ENCODE measurements around the gene GBX1.

Gene GBX1

DNA sequence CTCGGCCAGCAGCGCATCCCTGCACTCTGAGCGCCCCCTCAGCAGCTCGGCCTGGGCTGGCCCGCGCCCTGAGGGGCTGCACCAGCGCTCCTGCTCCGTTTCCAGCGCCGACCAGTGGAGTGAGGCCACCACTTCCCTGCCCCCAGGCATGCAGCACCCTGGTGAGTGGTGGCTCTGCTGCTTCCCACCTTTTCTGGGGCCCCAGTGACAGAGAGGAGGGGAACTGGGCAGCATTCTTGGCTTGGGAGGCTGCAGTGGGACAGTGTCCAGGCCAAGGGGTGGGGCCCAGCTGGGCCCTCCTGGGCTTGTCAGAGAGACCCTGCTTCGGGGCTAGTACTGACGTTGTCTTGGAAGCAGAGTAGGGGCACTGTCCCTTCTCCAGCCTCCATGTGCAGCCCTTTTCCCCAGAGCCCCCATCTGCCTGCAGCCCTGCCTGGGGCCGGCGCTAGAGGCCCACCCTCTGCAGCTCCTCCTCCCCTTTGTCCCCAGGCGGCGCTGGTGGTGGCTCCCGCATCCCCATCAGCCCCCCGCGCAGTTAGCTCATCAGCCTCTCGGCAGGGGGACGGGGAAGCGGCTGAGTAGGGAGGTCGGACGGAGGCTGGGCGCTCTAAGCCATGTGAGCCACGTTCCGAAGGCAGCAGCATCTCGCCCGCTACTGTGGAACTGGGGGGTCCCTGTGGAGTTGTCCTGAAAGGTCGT, 29.2 kb downstream of the GBX1 start:
- no peak for DNase-seq

- no peak for DNase-seq
Measured at GRCh38 chr7:151137791-151138152, 29.7 kb downstream of the GBX1 start.

DNA sequence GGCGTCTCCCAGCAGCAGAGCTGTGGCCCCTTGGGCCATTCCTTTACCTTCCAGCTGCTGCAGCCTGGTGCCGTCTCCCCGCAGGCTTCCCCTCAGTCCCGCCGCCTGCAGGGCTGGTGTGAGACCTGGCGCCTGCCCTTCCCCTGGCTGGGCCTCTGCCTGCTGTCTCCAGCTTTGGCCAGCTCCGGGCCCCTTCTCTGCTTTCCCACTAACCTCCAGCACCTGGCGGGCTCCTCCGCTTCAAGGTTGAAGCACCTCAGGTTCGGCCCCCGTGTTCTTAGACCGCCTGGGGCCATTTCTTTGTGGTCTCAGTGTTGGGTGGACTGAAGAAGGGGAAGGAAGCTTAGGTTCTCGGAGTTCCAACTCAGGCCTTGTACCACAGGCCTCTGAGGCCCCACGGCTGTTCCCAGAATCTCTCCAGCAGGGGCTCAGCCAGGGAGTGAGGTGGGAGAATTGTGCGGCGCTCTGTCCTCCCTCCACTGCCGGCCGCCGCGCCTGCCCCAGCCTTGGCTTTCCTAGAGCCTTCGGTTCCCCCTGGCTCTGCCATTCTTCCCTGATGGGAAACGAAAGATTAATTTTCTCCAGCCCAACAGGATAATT, 30.3 kb downstream of the GBX1 start:
- no peak for DNase-seq

- no peak for DNase-seq
Measured at GRCh38 chr7:151135866-151136843, 31.3 kb downstream of the GBX1 start.

DNA sequence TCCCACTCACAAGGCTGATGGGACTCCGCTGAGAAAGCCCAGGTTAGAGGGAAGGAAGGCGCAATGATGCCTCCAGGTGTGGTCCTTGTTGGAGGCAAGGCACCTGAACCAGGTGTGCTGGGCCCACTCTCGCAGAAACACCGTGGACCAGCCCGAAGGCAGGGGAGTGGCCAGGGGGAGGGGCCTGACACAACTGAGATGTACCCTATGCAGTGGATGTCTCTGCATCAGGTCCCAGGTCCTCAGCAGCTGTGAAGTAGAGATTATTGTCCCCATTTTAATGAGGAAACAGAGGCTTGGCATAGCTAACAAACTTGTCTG, 32.0 kb downstream of the GBX1 start:
- DNase-seq, result no peak

- DNase-seq, result no peak
Measured at GRCh38 chr7:151134743-151135524, 32.6 kb downstream of the GBX1 start.

DNA sequence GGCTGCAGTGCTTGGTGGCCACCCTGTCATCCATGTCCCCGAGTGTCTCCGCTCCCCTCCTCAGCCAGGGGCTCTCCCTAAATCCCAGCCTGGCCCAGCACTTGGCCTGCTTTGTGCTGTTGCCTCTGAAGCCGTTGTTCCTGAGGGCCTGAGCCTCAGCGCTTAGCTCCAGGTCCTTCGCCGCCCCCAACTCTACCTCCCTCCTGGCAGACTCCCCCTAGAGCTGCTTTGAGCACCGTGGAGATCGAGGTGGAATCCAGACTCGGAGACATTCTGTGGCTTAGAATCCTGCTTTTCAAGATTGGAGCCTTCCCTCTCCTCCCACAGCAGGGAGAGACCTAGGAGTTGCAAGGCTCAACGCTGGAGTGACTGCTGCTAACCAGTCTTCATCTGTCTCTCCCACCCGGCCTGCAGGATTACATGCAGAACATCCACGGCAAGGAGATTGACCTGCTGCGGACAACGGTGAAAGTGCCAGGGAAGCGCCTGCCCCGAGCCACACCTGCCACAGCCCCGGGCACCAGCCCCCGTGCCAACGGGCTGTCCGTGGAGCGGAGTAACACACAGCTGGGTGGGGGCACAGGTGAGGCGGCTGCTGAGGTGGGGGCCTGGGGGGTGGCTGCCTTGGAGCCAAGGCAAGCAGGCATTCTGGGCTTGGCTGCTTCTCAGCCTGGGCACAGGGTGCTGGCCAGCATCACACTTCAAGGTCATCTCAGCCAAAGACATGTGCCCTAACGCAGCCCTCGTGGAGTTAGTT, 33.3 kb downstream of the GBX1 start:
- no peak for DNase-seq

- no peak for DNase-seq
Measured at GRCh38 chr7:151133266-151133985, 34.1 kb downstream of the GBX1 start.

GRCh38 chr7:151132461-151133205, 34.9 kb downstream of the GBX1 start:
- no peak for DNase-seq

DNA sequence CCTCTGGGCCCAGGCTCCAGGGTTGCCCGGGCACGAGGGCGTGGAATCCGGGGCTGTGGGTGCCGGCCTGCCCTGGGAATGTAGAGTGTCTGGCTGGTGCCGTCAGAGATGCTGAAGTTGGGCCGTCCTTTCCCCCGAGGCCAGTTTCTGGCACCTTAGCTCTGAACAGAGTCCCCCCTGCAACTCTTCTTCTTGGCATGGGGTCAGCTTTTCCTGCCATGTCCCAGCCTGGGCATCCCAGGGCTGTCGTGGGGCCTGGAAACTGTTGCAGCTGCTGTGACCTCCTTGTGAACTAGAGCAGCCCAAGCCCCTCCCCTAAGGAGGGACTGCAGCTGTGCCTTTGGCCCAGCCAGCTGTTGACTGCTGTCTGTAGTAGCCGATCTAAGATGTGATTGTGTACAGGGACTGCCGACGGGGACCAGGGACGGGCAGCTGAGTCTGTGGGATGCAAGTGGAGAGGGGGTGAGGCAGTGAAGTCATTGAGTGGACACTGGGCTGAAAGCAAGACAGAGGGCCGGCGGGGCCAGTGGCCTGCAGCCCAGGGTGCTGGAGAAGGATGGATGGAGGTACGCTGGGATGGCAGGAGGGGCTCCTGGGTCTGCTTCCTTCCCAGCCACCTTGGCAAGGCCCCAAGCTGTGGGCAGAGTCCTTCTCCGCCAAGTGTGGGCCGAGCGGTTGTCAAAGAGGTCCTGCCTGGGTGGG, 35.8 kb downstream of the GBX1 start:
- DNase-seq, result no peak

DNA sequence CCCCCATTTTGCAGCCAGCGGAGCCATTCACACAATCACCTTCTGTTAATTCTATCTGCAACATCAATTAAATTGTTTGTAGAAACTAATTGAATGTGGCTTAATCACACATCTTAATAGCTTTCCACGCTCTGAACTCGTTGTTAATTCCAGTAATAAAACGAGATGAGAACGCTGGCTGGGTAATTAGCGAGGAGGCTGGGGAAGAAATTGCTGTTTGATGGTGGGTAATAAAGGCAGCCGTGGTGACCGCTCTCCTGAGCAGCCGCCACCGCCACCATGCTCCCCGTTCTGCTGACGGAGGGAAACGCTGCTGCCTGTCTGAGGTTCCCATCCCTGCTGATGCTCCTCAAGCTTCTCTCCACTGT, 36.3 kb downstream of the GBX1 start:
- no peak for DNase-seq

DNA sequence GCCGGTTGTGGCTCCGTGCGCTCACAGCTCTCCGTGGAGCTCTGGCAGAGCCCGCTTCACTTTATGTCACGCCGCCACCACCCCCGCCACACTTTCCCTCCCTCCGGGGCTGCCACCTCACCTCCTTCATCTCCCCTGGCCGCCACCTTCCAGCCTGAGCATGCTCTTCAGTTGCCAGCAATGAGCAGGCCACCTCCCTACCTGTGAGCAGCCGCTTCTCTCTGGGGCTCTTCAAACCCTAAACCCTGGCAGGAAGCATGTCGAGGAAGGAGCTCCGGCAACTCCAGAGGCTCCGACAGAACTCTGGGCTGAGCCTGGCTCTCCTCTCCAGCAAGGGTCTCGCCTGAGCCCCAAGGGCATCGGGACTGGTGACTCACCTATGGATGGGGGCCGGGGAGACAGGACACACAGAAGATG, 36.7 kb downstream of the GBX1 start:
- no peak for DNase-seq

DNA sequence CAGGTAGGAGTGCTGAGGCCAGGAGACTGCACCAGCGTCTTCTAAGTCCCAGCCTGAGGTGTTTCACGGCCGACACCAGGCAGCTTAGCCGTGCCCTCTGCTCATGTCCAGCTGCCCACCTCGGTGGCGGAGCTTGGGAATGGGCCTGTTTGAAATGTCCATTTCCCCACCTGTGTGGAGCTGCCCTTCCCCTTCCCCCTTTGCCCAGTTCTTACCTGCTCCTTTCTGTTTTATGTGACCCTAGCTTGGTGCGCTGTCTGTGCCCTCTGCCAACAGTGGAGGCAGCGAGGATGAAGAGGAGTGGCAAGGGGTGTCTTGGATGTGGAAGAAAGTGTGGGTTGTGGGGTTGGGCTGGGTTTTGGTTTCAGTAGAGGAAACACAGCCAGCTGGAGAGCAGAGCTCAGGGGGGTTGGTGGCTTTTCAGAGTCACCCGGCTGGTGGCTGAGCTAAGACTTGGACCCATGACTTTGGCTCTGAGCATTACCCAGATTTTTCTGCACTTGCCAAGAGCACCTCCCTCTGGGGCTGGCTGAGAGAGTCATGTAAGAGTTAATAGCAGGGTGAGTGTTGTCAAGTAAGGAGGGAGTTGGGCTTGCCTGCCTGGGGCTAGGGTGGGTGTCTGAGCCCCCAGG, 37.4 kb downstream of the GBX1 start:
- DNase-seq, result no peak

GRCh38 chr7:151129117-151129959, 38.2 kb downstream of the GBX1 start:
- DNase-seq, result no peak

DNA sequence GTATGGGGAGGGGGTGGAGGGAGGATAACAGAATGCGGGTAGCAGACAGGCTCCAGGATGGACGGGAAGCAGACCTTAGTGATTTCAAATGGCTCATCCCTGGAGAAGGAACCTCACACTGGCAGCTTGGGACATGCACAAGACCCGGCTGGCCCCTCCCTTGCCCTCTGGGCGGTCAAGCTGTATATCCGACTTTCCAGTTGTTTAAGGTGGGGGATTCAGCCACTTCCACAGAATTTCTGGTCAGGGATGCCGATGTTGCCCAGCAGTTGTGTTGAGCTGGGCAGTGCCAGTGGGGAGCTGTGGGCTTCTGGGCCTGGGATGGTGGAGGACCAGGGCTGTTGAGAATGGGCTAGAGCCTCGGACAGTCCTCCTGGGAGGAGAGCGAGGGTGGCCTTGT, 38.8 kb downstream of the GBX1 start:
- no peak for DNase-seq

DNA sequence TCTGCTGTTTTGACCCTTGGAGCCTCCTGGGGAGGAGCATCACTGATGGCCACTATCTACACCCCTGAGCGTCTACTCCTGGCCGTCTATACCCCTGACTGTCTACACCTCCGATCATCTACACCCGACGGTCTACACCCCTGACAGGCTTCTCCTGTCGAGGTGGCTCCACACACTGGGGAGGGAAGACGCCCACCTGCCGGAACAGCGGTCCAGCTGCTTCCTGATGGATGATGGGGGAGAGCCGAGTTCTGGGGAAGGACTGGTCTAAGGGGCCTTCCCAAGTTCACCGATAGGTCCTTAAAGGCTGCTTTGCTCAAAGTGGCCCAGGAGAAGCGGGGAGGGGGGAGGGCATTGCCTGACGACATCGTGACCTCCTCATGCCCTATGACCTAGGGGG, 39.4 kb downstream of the GBX1 start:
- no peak for DNase-seq

DNA sequence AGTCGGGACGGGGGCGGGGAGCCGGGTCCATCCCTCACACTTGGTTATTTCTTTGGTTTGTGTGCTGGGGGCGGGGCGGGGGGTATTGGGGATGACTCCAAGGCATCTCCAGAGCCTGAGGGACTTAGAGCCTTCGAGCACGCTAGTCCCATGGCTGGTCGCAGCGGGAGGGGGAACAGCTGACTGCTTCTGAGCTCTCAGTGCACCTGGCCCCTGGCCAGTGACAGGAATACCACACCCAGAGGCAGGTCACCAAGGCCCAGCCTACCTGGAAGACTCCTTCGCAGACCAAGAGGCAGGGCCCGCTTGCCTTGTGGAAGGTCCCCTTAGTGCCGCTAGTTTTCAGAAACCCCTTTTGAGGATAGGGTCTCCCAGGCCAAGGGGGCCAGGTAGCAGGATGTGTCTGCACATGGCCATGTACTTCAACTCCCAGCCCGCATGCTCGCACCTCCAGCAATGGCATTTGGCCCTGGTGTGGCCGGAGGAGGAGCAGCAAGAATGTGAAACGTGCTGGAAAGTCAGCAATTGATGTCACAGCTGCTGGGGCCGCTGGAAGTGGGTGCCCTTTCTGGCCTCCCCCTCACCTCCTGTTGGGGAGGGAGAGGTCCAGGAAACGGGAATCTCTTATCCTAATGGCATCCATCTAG, 40.9 kb downstream of the GBX1 start:
- no peak for DNase-seq

DNA sequence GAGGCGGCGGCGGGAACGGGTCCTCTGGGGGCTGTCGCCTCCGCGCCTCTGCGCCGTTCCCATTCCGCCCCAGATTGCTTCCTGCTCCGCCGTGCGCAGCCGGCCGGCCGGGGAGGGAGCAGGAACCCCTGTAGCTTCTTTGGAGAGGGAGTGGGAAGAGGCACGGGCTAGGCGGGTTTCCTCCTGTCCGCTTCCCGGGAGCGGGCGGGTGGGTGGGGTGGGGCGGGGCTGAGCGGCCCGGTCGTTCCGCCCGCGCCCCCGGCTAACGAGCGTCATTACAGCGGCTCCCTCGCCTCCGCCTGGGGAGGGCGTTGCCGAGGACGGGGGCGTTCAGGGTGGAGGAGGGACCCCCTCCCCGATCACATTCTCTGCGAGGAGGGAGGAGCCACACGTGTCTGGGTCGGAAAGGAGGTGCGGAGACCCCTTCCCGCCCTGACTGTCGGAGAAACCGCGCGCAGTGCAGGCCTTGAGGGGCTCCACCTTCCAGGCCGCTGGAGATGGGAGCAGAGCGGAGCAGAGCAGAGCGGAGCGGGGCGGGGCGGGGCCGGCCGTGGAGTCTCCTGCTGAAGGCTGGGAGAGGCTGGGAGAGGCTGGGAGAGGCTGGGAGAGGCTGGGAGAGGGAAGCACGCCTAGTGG, 41.5 kb downstream of the GBX1 start:
- no peak for DNase-seq

Data from hematopoietic multipotent progenitor cell treated with erythropoietin and hydrocortisone succinate and interleukin-3 and kit ligand, for 4 days (in vitro differentiated cells).